HL-60 (cell line): Measurements from ENCODE around the gene RMND5B.

Experiments used
- POLR2AphosphoS5 ChIP-seq: IDR thresholded peaks from 2 replicates; pipeline ENCODE4 v1.6.1; 2012; ENCODE audit warnings: low read depth
- SPI1 ChIP-seq: IDR thresholded peaks from 2 replicates; pipeline ENCODE4 v1.6.1; 2012; ENCODE audit warnings: low read depth, mild to moderate bottlenecking, borderline replicate concordance
- TF ChIP-seq, protein P1 (sequence below): IDR thresholded peaks from one replicate; pipeline ENCODE4 v1.5.1; 2011; ENCODE audit warnings: low read length, control low read depth, inconsistent platforms; ENCODE audit not compliant: insufficient read depth
- TF ChIP-seq, protein P2 (sequence below): IDR thresholded peaks from 2 replicates; pipeline ENCODE4 v1.6.1; 2012; ENCODE audit warnings: low read depth; ENCODE audit not compliant: insufficient replicate concordance

DNA sequence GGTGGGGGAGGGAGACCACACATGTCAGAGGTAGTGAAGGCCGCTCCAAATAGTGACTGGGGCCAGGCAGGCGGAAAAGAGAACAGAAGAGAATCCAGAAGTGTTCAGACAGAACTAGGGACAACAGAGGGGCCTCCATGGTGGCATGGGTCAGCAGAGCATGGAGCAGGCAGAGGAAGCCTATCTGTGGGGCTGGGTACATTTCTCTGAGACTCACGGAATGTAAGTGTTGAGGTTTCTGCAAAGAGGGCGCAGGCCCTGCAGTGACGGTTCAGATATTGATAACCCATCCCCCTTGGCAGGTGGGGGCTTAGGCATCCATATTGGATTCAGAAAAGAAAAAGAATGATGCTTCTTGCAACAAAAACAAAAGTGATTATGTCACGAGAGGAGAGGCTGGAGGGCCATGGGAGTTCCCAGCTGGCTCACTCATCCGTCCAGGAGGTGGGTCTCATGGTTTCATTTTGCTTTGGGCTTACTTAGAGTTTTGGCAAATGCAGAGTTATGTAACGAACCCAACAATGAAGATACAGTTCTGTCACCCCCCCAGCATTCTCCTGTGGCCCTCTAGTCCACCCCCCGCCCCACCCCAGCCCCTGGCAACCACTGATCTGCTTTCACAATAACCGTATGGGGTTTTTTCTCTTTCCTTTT, 5.4 kb upstream of the RMND5B start:
- TF ChIP-seq, protein P1, sequence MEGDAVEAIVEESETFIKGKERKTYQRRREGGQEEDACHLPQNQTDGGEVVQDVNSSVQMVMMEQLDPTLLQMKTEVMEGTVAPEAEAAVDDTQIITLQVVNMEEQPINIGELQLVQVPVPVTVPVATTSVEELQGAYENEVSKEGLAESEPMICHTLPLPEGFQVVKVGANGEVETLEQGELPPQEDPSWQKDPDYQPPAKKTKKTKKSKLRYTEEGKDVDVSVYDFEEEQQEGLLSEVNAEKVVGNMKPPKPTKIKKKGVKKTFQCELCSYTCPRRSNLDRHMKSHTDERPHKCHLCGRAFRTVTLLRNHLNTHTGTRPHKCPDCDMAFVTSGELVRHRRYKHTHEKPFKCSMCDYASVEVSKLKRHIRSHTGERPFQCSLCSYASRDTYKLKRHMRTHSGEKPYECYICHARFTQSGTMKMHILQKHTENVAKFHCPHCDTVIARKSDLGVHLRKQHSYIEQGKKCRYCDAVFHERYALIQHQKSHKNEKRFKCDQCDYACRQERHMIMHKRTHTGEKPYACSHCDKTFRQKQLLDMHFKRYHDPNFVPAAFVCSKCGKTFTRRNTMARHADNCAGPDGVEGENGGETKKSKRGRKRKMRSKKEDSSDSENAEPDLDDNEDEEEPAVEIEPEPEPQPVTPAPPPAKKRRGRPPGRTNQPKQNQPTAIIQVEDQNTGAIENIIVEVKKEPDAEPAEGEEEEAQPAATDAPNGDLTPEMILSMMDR: no peak
- TF ChIP-seq POLR2AphosphoS5 (no peak), SPI1 (no peak)
- TF ChIP-seq, protein P2, sequence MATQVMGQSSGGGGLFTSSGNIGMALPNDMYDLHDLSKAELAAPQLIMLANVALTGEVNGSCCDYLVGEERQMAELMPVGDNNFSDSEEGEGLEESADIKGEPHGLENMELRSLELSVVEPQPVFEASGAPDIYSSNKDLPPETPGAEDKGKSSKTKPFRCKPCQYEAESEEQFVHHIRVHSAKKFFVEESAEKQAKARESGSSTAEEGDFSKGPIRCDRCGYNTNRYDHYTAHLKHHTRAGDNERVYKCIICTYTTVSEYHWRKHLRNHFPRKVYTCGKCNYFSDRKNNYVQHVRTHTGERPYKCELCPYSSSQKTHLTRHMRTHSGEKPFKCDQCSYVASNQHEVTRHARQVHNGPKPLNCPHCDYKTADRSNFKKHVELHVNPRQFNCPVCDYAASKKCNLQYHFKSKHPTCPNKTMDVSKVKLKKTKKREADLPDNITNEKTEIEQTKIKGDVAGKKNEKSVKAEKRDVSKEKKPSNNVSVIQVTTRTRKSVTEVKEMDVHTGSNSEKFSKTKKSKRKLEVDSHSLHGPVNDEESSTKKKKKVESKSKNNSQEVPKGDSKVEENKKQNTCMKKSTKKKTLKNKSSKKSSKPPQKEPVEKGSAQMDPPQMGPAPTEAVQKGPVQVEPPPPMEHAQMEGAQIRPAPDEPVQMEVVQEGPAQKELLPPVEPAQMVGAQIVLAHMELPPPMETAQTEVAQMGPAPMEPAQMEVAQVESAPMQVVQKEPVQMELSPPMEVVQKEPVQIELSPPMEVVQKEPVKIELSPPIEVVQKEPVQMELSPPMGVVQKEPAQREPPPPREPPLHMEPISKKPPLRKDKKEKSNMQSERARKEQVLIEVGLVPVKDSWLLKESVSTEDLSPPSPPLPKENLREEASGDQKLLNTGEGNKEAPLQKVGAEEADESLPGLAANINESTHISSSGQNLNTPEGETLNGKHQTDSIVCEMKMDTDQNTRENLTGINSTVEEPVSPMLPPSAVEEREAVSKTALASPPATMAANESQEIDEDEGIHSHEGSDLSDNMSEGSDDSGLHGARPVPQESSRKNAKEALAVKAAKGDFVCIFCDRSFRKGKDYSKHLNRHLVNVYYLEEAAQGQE: no peak
